ENCODE measurements around the gene SLC35A3. TPM values are rescaled to one million over a fixed set of nuclear protein-coding genes. Genes with fewer than 3 reads are reported as not detected.
A peak's percentile ranks its signal among the peaks of the same experiment; 100 is the strongest.

The SLC35A3 gene
- total and polyA plus RNA-seq, 12 donors: 3.2 to 9.4 (median 8.0) TPM

DNA sequence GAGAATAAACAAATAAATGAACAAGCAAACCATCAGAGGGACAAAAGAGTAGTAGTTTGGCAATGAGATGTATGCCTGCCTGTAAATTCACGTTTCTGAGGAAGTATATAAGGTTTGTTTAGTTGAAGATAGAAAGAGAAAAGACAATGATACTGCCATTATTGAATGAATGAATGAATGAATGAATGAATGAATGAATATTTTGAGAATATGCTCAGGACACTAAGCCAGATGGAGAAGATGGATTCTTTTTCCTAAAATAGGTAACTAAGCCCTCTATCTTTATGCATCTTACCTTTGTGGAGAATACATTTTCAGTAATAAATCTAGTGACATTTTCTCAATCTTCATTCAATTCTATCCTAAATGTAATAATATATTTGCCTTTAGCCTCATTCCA lies 49.4 kb downstream of the SLC35A3 start:
- Histone ChIP-seq H3K4me1 (no peaks in the 10 kb centered on the region), H3K27ac (no peak overlapping the region), H3K36me3 (peaks cover 0 to 45% (median 0%) of the 10 kb centered on the region in 9 donors), H3K4me3 (no peak overlapping the region), H3K9me3 (no peaks in the 10 kb centered on the region), H3K27me3 (no peaks in the 10 kb centered on the region)
- TF ChIP-seq, protein P1, sequence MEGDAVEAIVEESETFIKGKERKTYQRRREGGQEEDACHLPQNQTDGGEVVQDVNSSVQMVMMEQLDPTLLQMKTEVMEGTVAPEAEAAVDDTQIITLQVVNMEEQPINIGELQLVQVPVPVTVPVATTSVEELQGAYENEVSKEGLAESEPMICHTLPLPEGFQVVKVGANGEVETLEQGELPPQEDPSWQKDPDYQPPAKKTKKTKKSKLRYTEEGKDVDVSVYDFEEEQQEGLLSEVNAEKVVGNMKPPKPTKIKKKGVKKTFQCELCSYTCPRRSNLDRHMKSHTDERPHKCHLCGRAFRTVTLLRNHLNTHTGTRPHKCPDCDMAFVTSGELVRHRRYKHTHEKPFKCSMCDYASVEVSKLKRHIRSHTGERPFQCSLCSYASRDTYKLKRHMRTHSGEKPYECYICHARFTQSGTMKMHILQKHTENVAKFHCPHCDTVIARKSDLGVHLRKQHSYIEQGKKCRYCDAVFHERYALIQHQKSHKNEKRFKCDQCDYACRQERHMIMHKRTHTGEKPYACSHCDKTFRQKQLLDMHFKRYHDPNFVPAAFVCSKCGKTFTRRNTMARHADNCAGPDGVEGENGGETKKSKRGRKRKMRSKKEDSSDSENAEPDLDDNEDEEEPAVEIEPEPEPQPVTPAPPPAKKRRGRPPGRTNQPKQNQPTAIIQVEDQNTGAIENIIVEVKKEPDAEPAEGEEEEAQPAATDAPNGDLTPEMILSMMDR (IDR thresholded peaks at IDR 0.05): no peak
- WGBS, 2 donors: 92 to 93% methylated on average over 1 of the region's 1 CpG
- ATAC-seq (no peak), DNase-seq (no peak)
- intact Hi-C loops (cut with DNase I): no loop called here

DNA sequence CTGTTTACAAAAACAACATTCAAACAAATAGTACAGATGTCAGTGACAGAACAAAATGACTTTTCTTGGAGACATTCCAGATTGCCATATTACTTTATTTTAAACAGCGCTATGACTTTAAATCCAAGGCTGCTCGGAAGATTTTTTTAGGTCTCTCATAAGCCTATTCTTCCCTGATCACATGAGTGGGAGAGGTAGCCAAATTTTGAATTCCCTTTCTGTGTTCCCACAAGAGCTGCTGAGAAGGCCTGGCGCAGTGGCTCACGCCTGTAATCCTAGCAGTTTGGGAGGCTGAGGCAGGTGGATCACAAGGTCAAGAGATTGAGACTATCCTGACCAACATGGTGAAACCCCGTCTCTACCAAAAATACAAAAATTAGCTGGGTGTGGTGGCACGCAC lies 53.7 kb downstream of the SLC35A3 start:
- peaks cover 0 to 24% (median 0%) of the 10 kb centered on the region in 9 donors for H3K36me3 ChIP-seq
- no peaks in the 10 kb centered on the region for H3K9me3 ChIP-seq
- DNase-seq (peak in 1 of 2 donors; percentile 18), ATAC-seq (peak; percentile 20 to 89 (median 74))
- H3K27me3 ChIP-seq: no peaks in the 10 kb centered on the region
- WGBS, 2 donors: 72 to 75% methylated on average over 6 of the region's 6 CpGs
- intact Hi-C loops (cut with DNase I): no loop called here
- H3K4me3 ChIP-seq: no peak overlapping the region
- TF ChIP-seq, protein P1 (IDR thresholded peaks at IDR 0.05): no peak
- peak overlapping the region in 4 of 10 donors; percentile 6 to 40 (median 20) for H3K27ac ChIP-seq
- no peaks in the 10 kb centered on the region for H3K4me1 ChIP-seq

DNA sequence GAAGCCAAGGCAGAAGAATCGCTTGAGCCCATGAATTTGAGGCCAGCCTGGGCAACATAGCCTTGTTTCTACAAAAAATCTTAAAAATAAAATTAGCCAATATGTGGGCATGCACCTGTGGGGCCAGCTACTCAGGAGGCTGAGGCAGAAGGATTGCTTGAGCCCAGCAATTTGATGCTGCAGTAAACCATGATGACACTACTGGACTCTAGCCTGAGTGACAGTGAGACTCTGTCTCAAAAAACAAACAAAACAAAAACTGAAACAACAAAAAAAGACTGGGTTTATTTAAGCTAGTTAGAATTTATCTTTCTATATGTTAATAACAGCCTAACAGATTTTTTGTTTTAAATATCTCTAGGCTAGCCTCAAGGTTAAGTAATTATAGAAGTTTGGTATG lies 57.4 kb downstream of the SLC35A3 start:
- no peaks in the 10 kb centered on the region for H3K27me3 ChIP-seq
- 91 to 100% methylated on average over 1 of the region's 1 CpG for WGBS, 2 donors
- intact Hi-C loops (cut with DNase I): no loop called here

DNA sequence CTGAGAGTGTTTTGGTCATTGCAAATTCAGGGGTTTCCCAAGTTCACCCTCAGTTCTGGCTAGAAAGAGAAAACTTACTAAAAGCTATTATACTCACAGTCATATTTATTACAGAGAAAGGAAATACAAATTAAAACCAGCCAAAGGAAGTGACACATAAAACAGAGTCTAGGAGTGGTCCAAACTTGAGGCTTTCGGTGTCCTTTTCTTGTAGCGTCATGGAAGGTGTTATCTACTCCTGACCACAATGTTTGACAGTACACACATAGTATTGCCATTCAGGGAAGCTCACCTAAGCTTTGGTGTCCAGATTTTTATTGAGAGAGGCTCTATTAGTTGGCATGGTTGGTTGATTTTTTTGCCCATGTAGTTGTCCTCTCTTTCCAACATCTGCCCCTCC lies 59.0 kb downstream of the SLC35A3 start:
- Histone ChIP-seq H3K4me3 (no peak overlapping the region), H3K27ac (no peak overlapping the region), H3K9me3 (no peaks in the 10 kb centered on the region), H3K36me3 (no peaks in the 10 kb centered on the region), H3K4me1 (no peaks in the 10 kb centered on the region), H3K27me3 (no peaks in the 10 kb centered on the region)
- intact Hi-C loops (cut with DNase I): no loop called here
- ATAC-seq (no peak), DNase-seq (no peak)
- TF ChIP-seq, protein P1 (IDR thresholded peaks at IDR 0.05): no peak
- 93 to 94% methylated on average over 2 of the region's 2 CpGs for WGBS, 2 donors

More for the DNA sequence above, 57.4 kb downstream of the SLC35A3 start:
- TF ChIP-seq, protein P1 (IDR thresholded peaks at IDR 0.05): no peak
- DNase-seq (no peak), ATAC-seq (no peak)
- no peak overlapping the region for H3K4me3 ChIP-seq
- H3K36me3 ChIP-seq: peaks cover 0 to 6% (median 0%) of the 10 kb centered on the region in 9 donors
- no peak overlapping the region for H3K27ac ChIP-seq
- no peaks in the 10 kb centered on the region for H3K9me3 ChIP-seq
- no peaks in the 10 kb centered on the region for H3K4me1 ChIP-seq

Measured in heart right ventricle (tissue), 16 donors.